Smooth muscle cell (in vitro differentiated cells): Measurements from ENCODE around the gene G3BP1. TPM values are rescaled to one million over a fixed set of nuclear protein-coding genes. Genes with fewer than 3 reads are reported as not detected.
"Not testable (repeated sequence)": the region's sequence is repeated elsewhere in the genome, so short reads cannot be mapped to it uniquely, and the experiment has no call there.

Source experiments
- DNase-seq: peaks from one replicate; lab custom pipeline; 2025; ENCODE audit not compliant: unreplicated experiment; lab: John Stamatoyannopoulos, UW
- H2AFZ ChIP-seq: fragments of 200-600 bp; sonication (generic); 2 replicates; pipeline ENCODE4 v1.6.0; 2016; ENCODE audit warnings: antibody characterized with exemption, low read depth, mild to moderate bottlenecking
- H3F3A ChIP-seq: fragments of 200-600 bp; sonication (generic); 2 replicates; pipeline ENCODE4 v1.6.0; 2017; ENCODE audit warnings: antibody characterized with exemption, low read depth
- H3K27ac ChIP-seq: fragments of 200-600 bp; sonication (generic); 2 replicates; pipeline ENCODE4 v1.5.1; 2016; ENCODE audit warnings: low read depth, mild to moderate bottlenecking
- H3K27me3 ChIP-seq: fragments of 200-600 bp; sonication (generic); 2 replicates; pipeline ENCODE4 v1.6.1; 2016; ENCODE audit warnings: low read depth, mild to moderate bottlenecking
- H3K36me3 ChIP-seq: fragments of 200-600 bp; sonication (generic); 2 replicates; pipeline ENCODE4 v1.5.1; 2016; ENCODE audit warnings: low read depth
- H3K4me1 ChIP-seq: fragments of 200-600 bp; sonication (generic); 2 replicates; pipeline ENCODE4 v1.5.1; 2016; ENCODE audit warnings: low read depth
- H3K4me2 ChIP-seq: fragments of 200-600 bp; sonication (generic); 2 replicates; pipeline ENCODE4 v1.6.0; 2016; ENCODE audit warnings: mild to moderate bottlenecking
- H3K4me3 ChIP-seq: fragments of 200-600 bp; sonication (generic); 2 replicates; pipeline ENCODE4 v1.5.1; 2016; ENCODE audit warnings: mild to moderate bottlenecking
- H3K79me2 ChIP-seq: fragments of 200-600 bp; sonication (generic); 2 replicates; pipeline ENCODE4 v1.6.0; 2016; ENCODE audit warnings: low read depth, mild to moderate bottlenecking
- H3K9ac ChIP-seq: fragments of 200-600 bp; sonication (generic); 2 replicates; pipeline ENCODE4 v1.6.0; 2016; ENCODE audit warnings: low read depth
- H3K9me3 ChIP-seq: fragments of 200-600 bp; sonication (generic); replicated peaks from 2 replicates; pipeline ENCODE4 v1.5.1; 2016; ENCODE audit warnings: low read depth
- H4K20me1 ChIP-seq: fragments of 200-600 bp; sonication (generic); 2 replicates; pipeline ENCODE4 v1.6.0; 2016; ENCODE audit warnings: low read depth
- WGBS: methylation state at CpG from one replicate; pipeline ENCODE4 v1.1.7; 2016; ENCODE audit warnings: low lambda C conversion rate; 5-methylcytosine and 5-hydroxymethylcytosine counted together
- polyA plus RNA-seq: library from polyadenylated mRNA; unstranded; fragments of >200 nt; fragmentation: Nextera tagmentation; extraction: Ambion mirVana; gene quantifications from 2 replicates; pipeline ENCODE4 v1.2.1, GENCODE V29; 2016
- total RNA-seq: library from RNA; depleted of rRNA; stranded (reverse); fragments of >200 nt; gene quantifications from 2 replicates; pipeline ENCODE4 v1.2.3, GENCODE V29; 2014
- TF ChIP-seq, protein P1 (sequence below): fragments of 200-600 bp; sonication (generic); IDR thresholded peaks from 2 replicates; pipeline ENCODE4 v1.5.1; 2017; ENCODE audit warnings: borderline replicate concordance, mild to moderate bottlenecking, antibody characterized with exemption; ENCODE audit not compliant: insufficient read depth, poor library complexity, severe bottlenecking

The G3BP1 gene
- total and polyA plus RNA-seq, 2 experiments from 2014 or later = 69.5 to 96.8 TPM

DNA sequence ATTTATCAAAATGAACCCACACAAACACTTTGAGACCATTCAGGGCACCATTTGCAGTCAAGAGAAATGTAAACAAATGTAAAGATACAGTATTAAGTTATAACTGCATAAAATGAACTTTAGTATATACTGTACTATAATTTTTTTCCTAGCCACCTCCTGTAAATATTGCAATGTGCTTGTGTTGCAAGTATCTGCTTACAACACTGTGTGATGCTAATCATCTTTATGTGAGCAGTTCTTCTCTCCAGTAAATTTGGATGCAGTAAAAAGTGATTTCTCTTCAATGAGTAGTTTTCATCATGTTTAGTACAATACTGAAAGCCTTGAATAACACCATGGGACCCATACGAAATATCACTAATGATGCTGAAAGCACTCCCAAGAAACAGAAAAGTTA is 9.4 kb downstream of the G3BP1 start:
- DNase-seq = no peak
- TF ChIP-seq, protein P1, sequence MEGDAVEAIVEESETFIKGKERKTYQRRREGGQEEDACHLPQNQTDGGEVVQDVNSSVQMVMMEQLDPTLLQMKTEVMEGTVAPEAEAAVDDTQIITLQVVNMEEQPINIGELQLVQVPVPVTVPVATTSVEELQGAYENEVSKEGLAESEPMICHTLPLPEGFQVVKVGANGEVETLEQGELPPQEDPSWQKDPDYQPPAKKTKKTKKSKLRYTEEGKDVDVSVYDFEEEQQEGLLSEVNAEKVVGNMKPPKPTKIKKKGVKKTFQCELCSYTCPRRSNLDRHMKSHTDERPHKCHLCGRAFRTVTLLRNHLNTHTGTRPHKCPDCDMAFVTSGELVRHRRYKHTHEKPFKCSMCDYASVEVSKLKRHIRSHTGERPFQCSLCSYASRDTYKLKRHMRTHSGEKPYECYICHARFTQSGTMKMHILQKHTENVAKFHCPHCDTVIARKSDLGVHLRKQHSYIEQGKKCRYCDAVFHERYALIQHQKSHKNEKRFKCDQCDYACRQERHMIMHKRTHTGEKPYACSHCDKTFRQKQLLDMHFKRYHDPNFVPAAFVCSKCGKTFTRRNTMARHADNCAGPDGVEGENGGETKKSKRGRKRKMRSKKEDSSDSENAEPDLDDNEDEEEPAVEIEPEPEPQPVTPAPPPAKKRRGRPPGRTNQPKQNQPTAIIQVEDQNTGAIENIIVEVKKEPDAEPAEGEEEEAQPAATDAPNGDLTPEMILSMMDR = no peak
- Histone ChIP-seq H3K4me1 (peaks cover 9% of the 10 kb centered on the region), H3K79me2 (peaks cover 100% of the 10 kb centered on the region), H2AFZ (no peak overlapping the region), H3K4me3 (no peak overlapping the region), H4K20me1 (peaks cover 100% of the 10 kb centered on the region), H3K27me3 (no peaks in the 10 kb centered on the region), H3K9ac (no peak overlapping the region), H3K36me3 (no peaks in the 10 kb centered on the region), H3K4me2 (no peak overlapping the region), H3K27ac (no peak overlapping the region), H3F3A (no peaks in the 10 kb centered on the region), H3K9me3 (no peaks in the 10 kb centered on the region)
- WGBS = 93% methylated on average over 1 of the region's 1 CpG

DNA sequence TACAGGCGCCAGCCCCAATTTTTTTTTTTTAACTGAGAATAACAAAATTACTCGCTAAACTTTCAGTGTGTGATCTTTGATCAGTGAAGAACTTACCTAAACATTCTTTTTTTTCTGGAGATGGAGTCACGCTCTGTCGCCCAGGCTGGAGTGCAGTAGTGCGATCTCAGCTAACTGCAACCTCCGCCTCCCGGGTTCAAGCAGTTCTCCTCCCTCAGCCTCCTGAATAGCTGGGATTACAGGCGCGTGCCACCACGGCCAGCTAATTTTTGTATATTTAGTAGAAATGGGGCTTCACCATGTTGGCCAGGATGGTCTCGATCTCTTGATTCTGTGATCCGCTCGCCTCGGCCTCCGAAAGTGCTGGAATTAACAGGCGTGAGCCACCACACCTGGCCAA is 11.9 kb downstream of the G3BP1 start:
- H3K27me3 ChIP-seq, H3K4me3 ChIP-seq, DNase-seq, H3K36me3 ChIP-seq, H3K4me1 ChIP-seq, H3K9ac ChIP-seq, H3K27ac ChIP-seq, H2AFZ ChIP-seq, H3K4me2 ChIP-seq, H3F3A ChIP-seq, H3K9me3 ChIP-seq: not testable (repeated sequence)
- H3K79me2 ChIP-seq = peaks cover 100% of the 10 kb centered on the region
- 97% methylated on average over 16 of the region's 16 CpGs for whole genome bisulfite sequencing
- peaks cover 100% of the 10 kb centered on the region for H4K20me1 ChIP-seq

DNA sequence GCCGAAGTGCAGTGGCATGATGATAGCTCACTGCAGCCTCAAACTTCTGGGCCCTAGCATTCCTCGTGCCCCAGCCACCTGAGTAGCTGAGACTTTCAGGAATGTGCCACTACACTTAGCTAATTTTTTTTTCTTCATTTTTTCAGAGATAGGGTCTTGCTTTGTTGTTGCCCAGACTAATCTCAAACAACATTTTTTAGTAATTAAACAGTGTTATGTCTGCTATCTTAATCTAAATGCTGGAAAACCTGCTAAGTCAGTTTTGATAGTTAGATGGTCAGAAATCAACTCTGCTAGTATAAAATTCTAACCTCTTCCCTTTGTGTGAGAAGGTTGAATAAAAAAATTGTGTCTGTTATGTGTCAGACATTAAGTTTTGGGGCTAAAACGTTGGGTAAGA is 12.4 kb downstream of the G3BP1 start:
- peaks cover 3% of the 10 kb centered on the region for H3K4me1 ChIP-seq
- H2AFZ ChIP-seq = no peak overlapping the region
- WGBS = 77% methylated on average over 3 of the region's 3 CpGs
- H3K27ac ChIP-seq = peak overlapping the region; percentile 24
- no peaks in the 10 kb centered on the region for H3K36me3 ChIP-seq
- H3K4me2 ChIP-seq = no peak overlapping the region
- H3K79me2 ChIP-seq = peaks cover 100% of the 10 kb centered on the region
- no peaks in the 10 kb centered on the region for H3K27me3 ChIP-seq
- peaks cover 100% of the 10 kb centered on the region for H4K20me1 ChIP-seq
- H3K9ac ChIP-seq = peak overlapping the region; percentile 10
- H3K4me3 ChIP-seq = no peak overlapping the region
- no peaks in the 10 kb centered on the region for H3F3A ChIP-seq
- no peaks in the 10 kb centered on the region for H3K9me3 ChIP-seq
- TF ChIP-seq, protein P1 = no peak
- no peak for DNase-seq

DNA sequence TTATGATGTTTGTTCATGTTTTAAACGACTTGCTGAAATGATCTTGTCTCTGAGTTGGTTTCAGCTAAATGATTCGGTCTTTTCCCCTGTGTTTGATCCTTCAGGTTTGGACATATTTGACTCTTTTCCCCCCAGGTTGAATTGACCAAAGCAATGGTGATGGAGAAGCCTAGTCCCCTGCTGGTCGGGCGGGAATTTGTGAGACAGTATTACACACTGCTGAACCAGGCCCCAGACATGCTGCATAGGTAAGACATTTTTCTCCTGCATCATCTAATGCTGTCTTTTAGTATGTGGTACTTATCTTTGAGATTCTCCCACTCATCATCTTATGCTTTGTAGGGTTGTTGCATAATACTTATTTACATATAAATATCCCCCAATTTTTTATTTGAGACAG is 14.7 kb downstream of the G3BP1 start:
- no peak overlapping the region for H3K9ac ChIP-seq
- TF ChIP-seq, protein P1 = no peak
- H3K4me2 ChIP-seq = no peak overlapping the region
- no peaks in the 10 kb centered on the region for H3K9me3 ChIP-seq
- H4K20me1 ChIP-seq = peaks cover 100% of the 10 kb centered on the region
- H3F3A ChIP-seq = no peaks in the 10 kb centered on the region
- H3K79me2 ChIP-seq = peaks cover 100% of the 10 kb centered on the region
- H3K4me1 ChIP-seq = peaks cover 3% of the 10 kb centered on the region
- no peak overlapping the region for H3K4me3 ChIP-seq
- DNase-seq = no peak
- H3K27me3 ChIP-seq = no peaks in the 10 kb centered on the region
- peaks cover 17% of the 10 kb centered on the region for H3K36me3 ChIP-seq
- H3K27ac ChIP-seq = no peak overlapping the region
- no peak overlapping the region for H2AFZ ChIP-seq
- 93% methylated on average over 4 of the region's 4 CpGs for WGBS
